ENCODE measurements around the gene NDUFS5. TPM values are rescaled to one million over a fixed set of nuclear protein-coding genes. Genes with fewer than 3 reads are reported as not detected.

The NDUFS5 gene
- total and polyA plus RNA-seq, 10 of the 15 experiments (the other 5 are each of a cell fraction or from before 2014, with no cell fraction given) = 240 to 1,578 (median 831) TPM

- Histone ChIP-seq H3K4me2 (ENCODE audit: control insufficient read depth, insufficient read depth) (no peak overlapping the region), H3K36me3 (ENCODE audit: control insufficient read depth in 2 of 2, insufficient read depth in 2 of 2, low read length in 1 of 2) (no peaks in the 10 kb centered on the region), H3K4me3 (no peak overlapping the region), H4K20me1 (ENCODE audit: control insufficient read depth, insufficient read depth) (no peaks in the 10 kb centered on the region), H3K9me3 (replicated peaks; ENCODE audit: control insufficient read depth, insufficient read depth, low read length) (no peaks in the 10 kb centered on the region), H3K9ac (ENCODE audit: control insufficient read depth, insufficient read depth, low read length) (no peak overlapping the region), H3K4me1 (ENCODE audit: control insufficient read depth, insufficient read depth, low read length) (no peaks in the 10 kb centered on the region), H3K27me3 (replicated peaks in 1 of 2; ENCODE audit: control insufficient read depth in 2 of 2, insufficient read depth in 2 of 2, low read length in 1 of 2) (peaks cover 2 to 7% of the 10 kb centered on the region in 2 experiments; a peak in 2 of 4 replicates), H3K27ac (ENCODE audit: control insufficient read depth, insufficient read depth) (no peak overlapping the region), H3K79me2 (ENCODE audit: control insufficient read depth, insufficient read depth, low read length) (no peaks in the 10 kb centered on the region), H2AFZ (ENCODE audit: control insufficient read depth, low read depth, low read length) (no peak overlapping the region)
- DNase-seq (ENCODE audit: low read depth, low spot score) = no peak
- ChIA-PET POLR2A (no interaction called here), RAD21 (ENCODE audit: unreplicated experiment) (interaction anchor here (2.0 kb wide), 1 partner anchor 115 kb away, joined by 6 read pairs; no protein-coding TSS in a partner anchor), SMC1A (ENCODE audit: uncharacterized antibody, unreplicated experiment) (interaction anchor here (0.6 to 0.7 kb wide), 2 partner anchors 122 to 372 kb away, joined by 3 read pairs; no protein-coding TSS in a partner anchor), CTCF (interaction anchor here (1.0 to 1.1 kb wide), 2 partner anchors 9 to 15 kb away, joined by 3 read pairs; no protein-coding TSS in a partner anchor)
- TF ChIP-seq CHD1 (IDR thresholded peaks at IDR 0.05; ENCODE audit: low read depth, low read length) (no peak), BACH1 (IDR thresholded peaks at IDR 0.05; ENCODE audit: borderline replicate concordance) (no peak), RELA (IDR thresholded peaks at IDR 0.05; ENCODE audit: borderline replicate concordance, partially characterized antibody) (no peak), ZNF622 (IDR thresholded peaks at IDR 0.05) (no peak), IKZF2 (IDR thresholded peaks at IDR 0.05) (no peak), NFYB (IDR thresholded peaks at IDR 0.05; ENCODE audit: insufficient read depth, low read depth, low read length) (no peak), KLF5 (IDR thresholded peaks at IDR 0.05; ENCODE audit: partially characterized antibody) (no peak), CEBPZ (IDR thresholded peaks at IDR 0.05; ENCODE audit: low read depth, low read length) (no peak), NR2C2 (IDR thresholded peaks at IDR 0.05; ENCODE audit: borderline replicate concordance, control insufficient read depth, insufficient read length, low read depth) (no peak), BCLAF1 (IDR thresholded peaks at IDR 0.05) (no peak), ZNF384 (IDR thresholded peaks at IDR 0.05; ENCODE audit: borderline replicate concordance, low read depth, low read length) (no peak), FOXK2 (IDR thresholded peaks at IDR 0.05) (no peak), FOS (IDR thresholded peaks at IDR 0.05; ENCODE audit: borderline replicate concordance, extremely low read depth, insufficient read length) (no peak), SREBF1 (IDR thresholded peaks at IDR 0.05; ENCODE audit: low read length) (no peak)
- in situ Hi-C loops (cut with MboI) = no loop called here
- BruUV-seq (replicated peaks) = no TSS peak
- ATAC-seq = no peak
- WGBS (ENCODE audit: insufficient coverage, insufficient replicate concordance, low lambda C conversion rate, missing lambda C conversion rate) = 88% methylated on average over 2 of the region's 2 CpGs
- intact Hi-C loops (cut with micrococcal nuclease; ENCODE audit: unreplicated experiment) = no loop called here
- FAIRE-seq = no peak
Observed at GRCh38 chr1:39076799-39077148, 50.6 kb downstream of the NDUFS5 start.
